Neural progenitor cell (in vitro differentiated cells): ENCODE measurements around the gene CCDC33. TPM values are rescaled to one million over a fixed set of nuclear protein-coding genes. Genes with fewer than 3 reads are reported as not detected.

Source experiments
- DNase-seq: peaks from one replicate; pipeline ENCODE4 v3.0.0-alpha.2; 2016; ENCODE audit warnings: low spot score
- H2AFZ ChIP-seq: fragments of 200-600 bp; sonication (generic); replicated peaks from 2 replicates; pipeline ENCODE4 v1.6.1; 2016; ENCODE audit warnings: antibody characterized with exemption
- H3F3A ChIP-seq: fragments of 200-600 bp; sonication (generic); 2 replicates; pipeline ENCODE4 v1.6.1; 2016; ENCODE audit warnings: antibody characterized with exemption, low read depth
- H3K27ac ChIP-seq: fragments of 200-600 bp; sonication (generic); 2 replicates; pipeline ENCODE4 v1.5.1; 2016; ENCODE audit warnings: mild to moderate bottlenecking
- H3K27me3 ChIP-seq: fragments of 200-600 bp; sonication (generic); 2 replicates; pipeline ENCODE4 v1.6.1; 2016; ENCODE audit warnings: mild to moderate bottlenecking, moderate library complexity
- H3K36me3 ChIP-seq: fragments of 200-600 bp; sonication (generic); 2 replicates; pipeline ENCODE4 v1.5.1; 2016
- H3K4me1 ChIP-seq: fragments of 200-600 bp; sonication (generic); 2 replicates; pipeline ENCODE4 v1.6.1; 2016; ENCODE audit warnings: mixed run types
- H3K4me2 ChIP-seq: fragments of 200-600 bp; sonication (generic); 2 replicates; pipeline ENCODE4 v1.6.1; 2016
- H3K4me3 ChIP-seq: fragments of 200-600 bp; sonication (generic); 2 replicates; pipeline ENCODE4 v1.5.1; 2016
- H3K79me2 ChIP-seq: fragments of 200-600 bp; sonication (generic); 2 replicates; pipeline ENCODE4 v1.6.1; 2016; ENCODE audit warnings: low read depth
- H3K9ac ChIP-seq: fragments of 200-600 bp; sonication (generic); 2 replicates; pipeline ENCODE4 v1.6.1; 2016
- H3K9me3 ChIP-seq: fragments of 200-600 bp; sonication (generic); 2 replicates; pipeline ENCODE4 v1.5.1; 2016; ENCODE audit warnings: low read depth
- H4K20me1 ChIP-seq: fragments of 200-600 bp; sonication (generic); 2 replicates; pipeline ENCODE4 v1.6.1; 2016; ENCODE audit warnings: low read depth
- H3K27ac Mint-ChIP-seq: 3 replicates; pipeline ENCODE4 v1.8.0; 2021; ENCODE audit warnings: mixed read lengths
- H3K27me3 Mint-ChIP-seq: 2 replicates; pipeline ENCODE4 v1.8.0; 2022; ENCODE audit warnings: low read depth, mild to moderate bottlenecking, inconsistent platforms, moderate library complexity, mixed read lengths; ENCODE audit not compliant: insufficient read depth
- H3K36me3 Mint-ChIP-seq: 3 replicates; pipeline ENCODE4 v1.8.0; 2021; ENCODE audit warnings: mixed read lengths
- H3K4me1 Mint-ChIP-seq: 3 replicates; pipeline ENCODE4 v1.8.0; 2021; ENCODE audit warnings: mixed read lengths
- H3K4me3 Mint-ChIP-seq: 3 replicates; pipeline ENCODE4 v1.8.0; 2021; ENCODE audit warnings: mild to moderate bottlenecking, moderate library complexity, mixed read lengths
- H3K9me3 Mint-ChIP-seq: 3 replicates; pipeline ENCODE4 v1.8.0; 2020; ENCODE audit warnings: mixed read lengths
- EZH2 ChIP-seq: fragments of 200-600 bp; sonication (generic); IDR thresholded peaks from 2 replicates; pipeline ENCODE4 v1.6.1; 2017; ENCODE audit warnings: antibody characterized with exemption, mild to moderate bottlenecking, moderate library complexity
- EZH2phosphoT487 ChIP-seq: fragments of 200-600 bp; sonication (generic); IDR thresholded peaks from 2 replicates; pipeline ENCODE4 v1.6.1; 2017; ENCODE audit warnings: antibody characterized with exemption
- total RNA-seq: library from RNA; depleted of rRNA; stranded (reverse); fragments of >200 nt; gene quantifications from 2 replicates; pipeline ENCODE4 v1.2.3, GENCODE V29; 2015; ENCODE audit warnings: low replicate concordance
- TF ChIP-seq, protein P1 (sequence below): fragments of 200-600 bp; sonication (generic); IDR thresholded peaks from 2 replicates; pipeline ENCODE4 v1.5.1; 2017; ENCODE audit warnings: antibody characterized with exemption, mild to moderate bottlenecking

CCDC33 gene
- total RNA-seq, 1 donor from 2014 or later = not detected

DNA sequence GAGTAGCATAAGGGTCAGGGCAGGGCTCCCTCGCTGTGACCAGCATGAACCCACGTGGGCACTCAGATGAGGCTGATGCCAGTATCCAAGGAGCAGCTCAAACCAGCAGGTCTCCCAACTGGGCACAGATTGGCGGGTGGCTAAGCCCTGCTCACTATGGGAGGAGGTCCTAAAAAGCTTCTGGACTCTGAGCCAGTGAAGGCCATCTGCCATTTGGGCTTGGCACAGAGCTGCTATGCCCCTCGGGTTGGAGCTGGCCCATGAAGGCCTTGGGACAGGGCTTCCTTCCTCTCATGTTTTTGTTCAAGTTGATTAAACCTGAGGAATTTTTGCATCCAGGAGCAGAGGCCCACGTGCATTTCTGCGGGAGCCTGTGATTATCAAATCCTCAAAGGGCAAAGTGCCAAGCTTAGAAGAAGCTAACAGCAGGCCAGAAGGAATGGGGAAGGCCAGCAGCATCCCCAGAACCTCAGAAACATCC is 29.3 kb upstream of the CCDC33 start:
- H3K4me2 ChIP-seq = no peak overlapping the region
- H3F3A ChIP-seq = peaks cover 50% of the 10 kb centered on the region
- H3K4me1 ChIP-seq = peaks cover 51% of the 10 kb centered on the region
- no peak overlapping the region for H3K4me3 ChIP-seq
- H3K9me3 ChIP-seq = no peaks in the 10 kb centered on the region
- H3K4me3 Mint-ChIP-seq = peak overlapping the region; percentile 31
- no peaks in the 10 kb centered on the region for H3K36me3 Mint-ChIP-seq
- TF ChIP-seq, protein P1, sequence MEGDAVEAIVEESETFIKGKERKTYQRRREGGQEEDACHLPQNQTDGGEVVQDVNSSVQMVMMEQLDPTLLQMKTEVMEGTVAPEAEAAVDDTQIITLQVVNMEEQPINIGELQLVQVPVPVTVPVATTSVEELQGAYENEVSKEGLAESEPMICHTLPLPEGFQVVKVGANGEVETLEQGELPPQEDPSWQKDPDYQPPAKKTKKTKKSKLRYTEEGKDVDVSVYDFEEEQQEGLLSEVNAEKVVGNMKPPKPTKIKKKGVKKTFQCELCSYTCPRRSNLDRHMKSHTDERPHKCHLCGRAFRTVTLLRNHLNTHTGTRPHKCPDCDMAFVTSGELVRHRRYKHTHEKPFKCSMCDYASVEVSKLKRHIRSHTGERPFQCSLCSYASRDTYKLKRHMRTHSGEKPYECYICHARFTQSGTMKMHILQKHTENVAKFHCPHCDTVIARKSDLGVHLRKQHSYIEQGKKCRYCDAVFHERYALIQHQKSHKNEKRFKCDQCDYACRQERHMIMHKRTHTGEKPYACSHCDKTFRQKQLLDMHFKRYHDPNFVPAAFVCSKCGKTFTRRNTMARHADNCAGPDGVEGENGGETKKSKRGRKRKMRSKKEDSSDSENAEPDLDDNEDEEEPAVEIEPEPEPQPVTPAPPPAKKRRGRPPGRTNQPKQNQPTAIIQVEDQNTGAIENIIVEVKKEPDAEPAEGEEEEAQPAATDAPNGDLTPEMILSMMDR = no peak
- TF ChIP-seq EZH2phosphoT487 (no peak), EZH2 (no peak)
- H3K4me1 Mint-ChIP-seq = peaks cover 91% of the 10 kb centered on the region
- DNase-seq = no peak
- H4K20me1 ChIP-seq = no peaks in the 10 kb centered on the region
- H3K27me3 ChIP-seq = no peaks in the 10 kb centered on the region
- peak overlapping the region; percentile 96 for H3K27ac Mint-ChIP-seq
- no peak overlapping the region for H3K27ac ChIP-seq
- peaks cover 33% of the 10 kb centered on the region for H3K27me3 Mint-ChIP-seq
- no peak overlapping the region for H2AFZ ChIP-seq
- H3K79me2 ChIP-seq = no peaks in the 10 kb centered on the region
- H3K9me3 Mint-ChIP-seq = no peaks in the 10 kb centered on the region
- no peak overlapping the region for H3K9ac ChIP-seq
- H3K36me3 ChIP-seq = no peaks in the 10 kb centered on the region

DNA sequence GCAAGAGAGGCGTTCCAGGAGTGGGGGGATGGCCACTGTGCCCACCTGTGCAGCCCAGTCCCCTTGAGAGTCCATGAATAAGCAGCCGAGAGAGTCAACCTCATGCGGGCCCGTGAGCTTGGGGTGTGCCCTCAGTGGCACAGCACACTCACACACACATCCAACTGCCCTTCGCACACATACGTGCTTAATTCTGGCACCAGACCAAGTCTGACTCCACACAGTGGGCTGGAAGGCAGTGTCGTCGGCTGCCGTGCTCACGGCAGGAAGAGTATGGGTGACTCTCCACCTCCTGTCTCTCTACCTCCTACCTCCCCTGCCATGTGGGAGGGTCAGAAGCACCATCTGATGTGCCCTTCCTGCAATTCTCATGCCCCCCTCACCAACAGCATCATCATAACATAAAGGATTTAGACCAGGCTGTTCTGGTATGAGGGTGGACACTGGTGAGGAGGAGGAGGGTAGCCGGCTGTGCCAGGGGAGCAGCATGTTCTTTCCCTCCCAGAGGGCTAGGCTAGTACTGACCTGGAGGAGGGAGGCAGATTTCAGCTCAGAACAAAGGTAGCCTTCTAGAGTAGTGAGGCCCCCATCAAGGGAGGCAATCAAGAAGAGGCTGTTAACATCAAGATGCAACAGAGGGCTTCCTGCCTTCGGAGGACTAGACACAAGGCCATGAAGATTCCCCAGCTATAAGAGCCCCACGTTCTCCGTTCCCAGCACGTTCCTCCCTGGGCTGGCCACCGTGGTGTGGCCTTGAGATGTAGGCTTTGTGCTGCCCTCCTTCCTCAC is 28.3 kb upstream of the CCDC33 start:
- Histone ChIP-seq H3K27ac (no peak overlapping the region), H3K9ac (no peak overlapping the region), H3K4me3 (no peak overlapping the region), H4K20me1 (no peaks in the 10 kb centered on the region), H2AFZ (no peak overlapping the region), H3F3A (peaks cover 48% of the 10 kb centered on the region), H3K4me2 (no peak overlapping the region), H3K79me2 (no peaks in the 10 kb centered on the region), H3K4me1 (peaks cover 51% of the 10 kb centered on the region), H3K36me3 (no peaks in the 10 kb centered on the region), H3K27me3 (no peaks in the 10 kb centered on the region), H3K9me3 (no peaks in the 10 kb centered on the region)
- Mint-ChIP-seq H3K27me3 (peaks cover 30% of the 10 kb centered on the region), H3K4me3 (peak overlapping the region; percentile 52), H3K9me3 (no peaks in the 10 kb centered on the region), H3K4me1 (peaks cover 91% of the 10 kb centered on the region), H3K27ac (peak overlapping the region; percentile 96), H3K36me3 (no peaks in the 10 kb centered on the region)
- no peak for TF ChIP-seq EZH2phosphoT487
- no peak for TF ChIP-seq EZH2
- TF ChIP-seq, protein P1 = no peak
- no peak for DNase-seq

DNA sequence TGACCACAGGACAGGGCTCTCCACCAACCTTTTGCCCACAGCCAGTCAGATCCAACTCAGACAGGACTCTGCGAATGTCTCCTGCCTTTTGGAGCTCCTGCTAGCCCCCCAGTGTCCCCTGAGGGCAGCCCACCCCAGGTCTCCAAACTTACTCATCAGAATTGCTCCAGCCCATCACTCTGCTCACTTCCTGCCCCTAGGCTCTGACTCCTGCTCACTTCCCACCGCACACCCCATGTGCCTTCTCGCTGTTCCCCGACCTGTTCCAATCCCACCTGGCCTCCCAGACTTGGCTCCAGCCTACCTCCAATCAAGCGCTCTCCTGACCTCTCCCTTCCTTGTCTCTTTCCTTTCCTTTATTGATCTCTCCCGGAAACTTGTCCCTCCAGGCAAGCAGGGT is 27.6 kb upstream of the CCDC33 start:
- H3F3A ChIP-seq = peaks cover 48% of the 10 kb centered on the region

More for the DNA sequence above, 27.6 kb upstream of the CCDC33 start:
- Mint-ChIP-seq H3K4me3 (peak overlapping the region; percentile 52), H3K36me3 (no peaks in the 10 kb centered on the region), H3K27me3 (peaks cover 29% of the 10 kb centered on the region), H3K9me3 (no peaks in the 10 kb centered on the region), H3K4me1 (peaks cover 90% of the 10 kb centered on the region), H3K27ac (peak overlapping the region; percentile 61)
- H3K27ac ChIP-seq = no peak overlapping the region
- no peaks in the 10 kb centered on the region for H3K27me3 ChIP-seq
- H3K4me3 ChIP-seq = no peak overlapping the region
- no peak overlapping the region for H2AFZ ChIP-seq
- no peaks in the 10 kb centered on the region for H3K9me3 ChIP-seq
- peak overlapping the region; percentile 65 for H3K4me2 ChIP-seq
- no peaks in the 10 kb centered on the region for H3K36me3 ChIP-seq
- TF ChIP-seq EZH2phosphoT487 (no peak), EZH2 (no peak)
- TF ChIP-seq, protein P1 = no peak
- H4K20me1 ChIP-seq = no peaks in the 10 kb centered on the region
- no peak overlapping the region for H3K9ac ChIP-seq
- no peaks in the 10 kb centered on the region for H3K79me2 ChIP-seq
- peaks cover 51% of the 10 kb centered on the region for H3K4me1 ChIP-seq
- no peak for DNase-seq
